GM18858 (cell line): ENCODE measurements around the gene GPX3.

ENCODE experiments used
- ATAC-seq: cut with Tn5 transposase; IDR thresholded peaks from one replicate; pipeline ENCODE4 v1.9.1; 2021; ENCODE audit not compliant: unreplicated experiment

Gene GPX3

DNA sequence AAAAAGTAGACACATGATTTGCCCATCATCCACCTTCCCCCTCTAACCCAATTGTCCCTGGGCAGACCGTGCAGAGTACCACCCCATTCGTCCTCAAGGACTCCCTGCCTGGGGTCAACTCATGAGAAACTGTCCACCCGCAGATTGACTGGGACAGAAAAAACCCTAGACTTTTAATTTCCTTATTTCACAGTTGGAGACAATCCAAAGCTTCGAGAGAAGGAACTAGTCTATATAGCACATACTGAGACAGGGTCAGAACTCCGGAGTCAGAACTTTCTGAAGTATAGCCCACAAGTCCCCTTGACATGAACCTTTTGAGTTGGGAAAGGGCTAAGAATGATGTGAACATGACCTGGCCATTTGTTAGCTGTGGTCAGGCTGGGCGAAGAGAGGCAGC lies 7.5 kb upstream of the GPX3 start:
- ATAC-seq: no peak

DNA sequence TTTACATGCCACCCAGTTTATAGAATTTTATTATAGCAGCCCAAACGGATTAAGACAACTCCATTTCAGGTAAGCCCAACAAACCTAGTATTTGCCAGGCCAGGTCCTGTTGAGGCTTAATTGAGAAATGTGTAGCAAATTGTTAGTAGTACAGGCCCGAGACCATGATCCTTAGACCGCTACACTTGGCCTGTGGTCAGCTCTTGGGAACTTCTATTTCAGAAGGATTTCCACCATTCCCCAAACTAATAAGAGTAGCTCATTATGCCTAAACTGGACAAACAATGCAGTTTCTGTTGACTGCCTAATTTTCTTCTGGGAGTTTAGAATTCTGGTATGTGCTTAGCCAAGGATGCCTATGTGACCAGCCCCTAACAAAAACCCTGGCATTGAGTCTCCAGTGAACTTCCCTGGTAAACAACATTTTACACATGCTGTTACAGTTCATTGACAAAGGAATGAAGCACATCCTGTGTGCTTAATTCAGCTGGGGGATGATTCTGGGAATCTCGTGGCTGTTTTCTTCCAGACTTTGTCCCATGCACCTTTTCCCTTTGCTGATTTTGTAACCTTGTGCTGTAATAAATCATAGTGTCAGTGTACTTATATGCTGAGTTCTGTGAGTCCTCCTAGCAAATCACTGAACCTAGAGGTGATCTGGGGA lies 5.6 kb upstream of the GPX3 start:
- ATAC-seq: no peak

DNA sequence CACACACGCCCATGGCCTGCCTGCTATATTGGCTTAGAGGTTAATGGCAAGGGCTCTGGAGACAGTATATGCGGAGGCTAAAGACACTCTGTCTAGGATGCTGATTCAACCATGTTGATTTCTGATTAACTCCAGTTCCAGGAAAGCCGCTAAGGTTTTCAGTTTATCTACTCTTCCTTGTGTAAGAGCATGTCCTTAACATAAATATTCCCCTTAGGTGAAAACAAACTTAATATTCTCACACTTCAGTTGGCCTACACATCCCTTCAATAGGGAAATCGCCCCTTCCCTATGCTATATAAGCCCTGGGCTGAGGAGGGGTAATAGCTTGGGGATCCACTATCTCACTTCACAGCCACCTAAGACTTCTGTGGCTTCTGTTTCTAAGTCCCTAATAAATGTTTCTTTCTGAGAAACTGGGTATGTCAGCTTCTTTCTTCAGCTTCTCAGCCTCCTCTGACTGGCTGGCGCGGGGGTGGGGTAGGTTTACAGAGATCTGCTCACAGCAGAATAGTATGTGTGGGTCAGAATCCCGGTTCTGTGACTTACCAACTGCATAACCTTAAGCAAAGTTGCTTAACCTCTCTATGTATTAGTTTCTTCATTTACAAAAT lies 4.3 kb upstream of the GPX3 start:
- no peak for ATAC-seq

DNA sequence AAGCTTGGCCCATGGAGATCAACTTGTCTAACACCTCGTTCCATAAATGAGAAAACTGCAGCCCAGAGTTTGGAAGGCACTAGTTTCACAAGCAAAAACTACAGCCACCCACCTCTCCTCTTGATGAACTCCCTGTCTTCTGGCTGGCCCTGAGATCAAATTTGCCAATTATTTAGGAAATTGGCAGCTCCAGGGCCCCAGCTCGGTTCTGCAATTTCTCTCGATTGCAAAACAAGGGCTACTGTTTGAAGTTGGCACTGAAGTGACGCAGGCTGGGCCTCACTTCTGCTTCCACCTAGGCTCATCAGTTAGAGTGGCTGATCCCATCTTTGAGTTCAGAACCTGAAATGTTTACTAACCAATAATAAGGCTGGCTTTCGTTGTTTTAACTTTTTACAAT lies 3.7 kb upstream of the GPX3 start:
- ATAC-seq: no peak

DNA sequence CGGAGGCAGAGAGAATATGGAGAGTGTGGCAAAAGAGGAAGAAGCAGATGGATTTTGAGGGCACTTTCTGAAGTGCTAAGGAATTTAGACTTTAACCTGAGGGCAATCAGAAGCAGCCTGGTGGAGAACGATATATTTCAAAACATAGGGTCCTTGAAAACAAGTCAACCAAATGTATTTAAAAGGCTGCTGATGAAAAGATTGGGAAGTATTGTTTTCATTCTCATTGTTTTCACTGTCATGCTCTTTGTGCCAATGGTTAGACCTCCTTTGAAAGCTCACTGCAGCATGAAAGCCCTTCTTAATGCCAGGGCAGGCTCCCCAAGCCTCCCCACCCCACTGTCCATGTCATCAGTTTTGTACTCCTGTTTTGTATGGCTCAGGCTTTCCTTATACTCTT lies 2.5 kb upstream of the GPX3 start:
- ATAC-seq: no peak

DNA sequence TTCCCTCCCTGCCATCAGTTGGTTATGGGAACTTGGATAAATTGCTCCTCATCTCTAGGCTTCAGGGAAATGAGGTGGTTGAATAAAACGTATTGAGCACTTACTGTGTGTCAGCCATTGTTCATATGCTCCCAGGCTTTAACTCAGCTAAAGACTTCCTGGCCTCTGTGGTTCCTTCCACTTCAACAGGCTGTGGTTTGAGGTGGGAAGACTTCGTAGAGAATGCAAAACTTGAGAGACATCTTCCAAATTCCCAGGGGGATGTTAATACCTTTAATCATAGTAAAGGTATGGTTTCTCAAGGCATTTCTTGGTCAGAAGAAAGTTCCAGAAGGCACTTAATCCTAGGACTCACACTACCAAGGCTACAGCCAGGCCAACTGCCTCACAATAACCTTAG lies 1.5 kb upstream of the GPX3 start:
- ATAC-seq: no peak

DNA sequence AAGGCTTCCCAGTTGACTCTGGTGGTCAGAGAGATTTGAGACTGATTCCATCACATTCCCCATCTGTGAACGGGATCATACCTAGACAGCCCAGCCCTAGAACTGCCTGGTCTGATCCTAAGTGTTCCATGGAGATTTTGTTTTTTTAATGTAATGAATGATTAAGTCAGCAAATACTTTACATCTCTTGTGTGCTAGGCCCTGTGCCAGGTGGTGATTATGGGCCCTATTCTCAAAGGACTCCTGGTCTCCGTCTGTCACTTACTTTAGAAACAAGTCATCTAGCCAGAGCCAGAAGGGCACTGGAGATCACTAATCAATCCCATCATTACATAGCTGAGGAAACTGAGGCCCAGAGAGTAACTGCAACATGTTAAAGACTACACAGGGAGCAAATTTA lies 1.1 kb upstream of the GPX3 start:
- ATAC-seq: no peak

DNA sequence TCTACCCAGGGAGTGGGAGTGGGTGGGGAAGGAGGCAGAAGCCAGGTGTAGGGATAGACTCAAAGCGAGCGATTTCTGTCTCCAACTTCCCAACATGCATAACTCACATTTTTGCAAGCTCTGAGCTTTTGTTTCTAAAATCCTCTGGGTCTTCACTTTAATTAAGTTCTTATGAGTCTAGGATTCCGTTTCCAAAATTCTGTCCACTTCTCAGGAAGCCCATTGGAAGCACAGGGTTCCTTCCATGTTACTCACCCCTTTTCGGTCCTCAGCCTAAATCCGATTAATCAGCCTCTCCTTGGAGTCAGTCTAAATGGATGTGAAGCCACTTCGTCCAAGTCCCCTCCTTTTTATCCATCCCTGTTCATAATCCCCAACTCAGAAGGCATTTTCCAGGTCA lies 1.4 kb downstream of the GPX3 start:
- ATAC-seq: no peak

DNA sequence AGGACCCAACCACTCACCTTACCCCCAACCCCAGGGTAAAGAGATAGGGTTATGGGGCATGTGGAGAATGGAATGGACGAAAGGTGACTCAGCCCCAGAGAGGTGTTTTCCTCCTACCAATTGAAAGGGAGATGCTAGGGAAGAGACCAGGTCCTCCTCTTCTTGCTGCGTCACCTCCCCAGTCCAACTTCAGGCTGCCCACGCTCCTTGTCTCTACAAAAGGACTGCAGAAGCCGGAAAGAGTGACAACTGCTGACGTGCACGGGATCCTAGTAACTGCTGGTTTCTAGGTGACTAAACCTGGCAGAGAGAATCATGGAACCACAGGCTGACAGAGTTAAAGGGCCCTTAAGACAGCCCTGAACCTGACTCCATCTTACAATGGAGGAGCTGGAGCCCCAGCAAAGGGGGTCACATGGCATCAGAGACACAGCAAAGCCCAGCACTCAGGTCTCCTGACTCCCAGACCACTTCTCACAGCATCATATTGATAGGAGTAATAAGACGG lies 2.2 kb downstream of the GPX3 start:
- ATAC-seq: no peak

DNA sequence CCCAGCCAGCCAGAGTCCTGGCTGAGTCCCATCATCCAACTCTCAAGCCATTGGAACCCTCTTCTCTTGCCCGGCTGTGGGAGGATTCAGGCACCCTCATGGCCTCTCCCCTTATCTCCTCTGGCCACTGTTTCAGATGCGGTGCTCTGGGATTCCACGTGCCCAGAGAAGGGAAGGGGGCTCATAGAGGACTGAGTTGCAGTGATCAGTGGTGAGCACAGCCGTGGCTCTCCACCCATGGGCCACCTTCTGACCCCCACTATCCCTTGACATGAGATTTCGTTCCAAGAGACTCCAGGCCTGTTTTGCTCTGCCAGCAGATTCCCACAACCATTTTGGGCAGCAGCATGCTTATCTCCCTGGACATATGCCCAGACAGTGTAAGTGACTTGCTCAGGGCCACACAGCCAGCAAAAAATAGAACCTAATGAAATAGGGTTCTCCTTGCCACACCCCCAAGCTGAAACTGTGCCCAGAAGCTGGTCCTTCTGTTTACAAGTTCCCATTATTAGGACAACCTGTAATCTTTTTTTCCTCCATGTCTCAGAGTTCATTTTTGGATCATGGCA lies 2.7 kb downstream of the GPX3 start:
- ATAC-seq: no peak

DNA sequence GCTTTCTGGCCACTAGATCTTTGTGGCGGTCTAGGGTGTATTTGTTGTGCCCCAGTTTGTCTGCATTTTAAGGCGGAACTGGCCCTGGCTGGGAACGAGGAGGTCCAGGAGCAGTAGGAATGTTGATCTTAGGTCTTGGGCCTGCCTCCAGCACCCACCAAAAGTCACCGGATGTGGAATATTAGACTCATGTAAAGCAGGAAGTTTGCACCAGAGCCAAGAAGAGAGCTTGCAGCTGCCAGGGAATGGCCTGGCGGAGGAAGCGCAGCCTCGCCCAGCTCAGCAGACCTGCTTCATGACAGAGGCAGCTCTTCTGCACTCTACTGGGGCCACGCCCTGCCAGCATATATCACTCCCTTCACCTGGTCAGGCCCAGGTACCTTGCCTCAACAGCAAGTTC lies 3.3 kb downstream of the GPX3 start:
- ATAC-seq: no peak

DNA sequence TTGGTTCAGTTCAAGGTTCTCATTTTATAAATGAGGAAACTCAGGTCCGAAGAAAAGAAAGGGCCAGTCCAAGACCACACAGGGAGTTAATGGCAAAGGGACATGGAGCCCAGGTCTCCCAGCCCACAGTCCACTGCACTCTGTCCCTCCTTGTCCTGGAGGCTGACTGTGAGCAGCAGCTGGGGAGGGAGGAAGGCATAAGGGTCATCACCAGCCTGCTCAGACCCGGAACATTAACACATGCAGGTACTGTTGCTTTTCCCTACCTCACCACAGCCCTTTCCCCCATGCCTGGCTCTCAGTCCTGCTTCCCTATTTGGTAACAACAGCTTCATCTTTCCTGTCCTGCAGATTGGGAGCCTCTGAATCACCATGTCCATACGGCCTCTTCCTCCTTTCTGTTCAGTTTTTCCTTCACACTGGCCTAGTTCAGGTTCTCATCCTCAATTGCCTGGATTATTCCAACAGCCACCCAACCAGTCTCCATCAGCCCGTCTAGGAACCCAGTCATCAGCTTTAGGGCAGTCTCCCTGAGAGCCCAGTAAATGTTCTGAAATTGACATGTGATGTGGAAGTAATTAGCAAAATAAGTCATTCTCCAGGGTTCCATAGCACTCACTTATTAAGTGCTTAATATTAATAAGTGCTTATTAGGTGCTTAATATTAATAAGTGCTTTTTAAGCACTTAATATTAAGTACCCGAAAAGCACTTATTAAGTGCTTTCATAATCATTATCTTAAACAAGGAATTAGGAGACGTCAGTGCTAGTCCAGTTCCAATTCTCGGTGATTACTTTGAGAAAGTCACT lies 4.3 kb downstream of the GPX3 start:
- no peak for ATAC-seq

DNA sequence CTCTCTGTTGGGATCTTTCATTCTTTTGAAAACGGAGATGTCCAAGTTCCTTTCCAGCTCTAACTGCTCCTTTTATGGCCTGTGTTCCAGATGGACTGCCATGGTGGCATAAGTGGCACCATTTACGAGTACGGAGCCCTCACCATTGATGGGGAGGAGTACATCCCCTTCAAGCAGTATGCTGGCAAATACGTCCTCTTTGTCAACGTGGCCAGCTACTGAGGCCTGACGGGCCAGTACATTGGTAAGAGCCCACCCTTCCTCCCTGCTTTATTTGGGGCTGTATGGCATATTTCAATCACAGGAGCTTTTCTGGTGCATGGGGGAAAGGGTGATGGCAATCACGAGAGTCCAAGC lies 4.8 kb downstream of the GPX3 start:
- no peak for ATAC-seq

DNA sequence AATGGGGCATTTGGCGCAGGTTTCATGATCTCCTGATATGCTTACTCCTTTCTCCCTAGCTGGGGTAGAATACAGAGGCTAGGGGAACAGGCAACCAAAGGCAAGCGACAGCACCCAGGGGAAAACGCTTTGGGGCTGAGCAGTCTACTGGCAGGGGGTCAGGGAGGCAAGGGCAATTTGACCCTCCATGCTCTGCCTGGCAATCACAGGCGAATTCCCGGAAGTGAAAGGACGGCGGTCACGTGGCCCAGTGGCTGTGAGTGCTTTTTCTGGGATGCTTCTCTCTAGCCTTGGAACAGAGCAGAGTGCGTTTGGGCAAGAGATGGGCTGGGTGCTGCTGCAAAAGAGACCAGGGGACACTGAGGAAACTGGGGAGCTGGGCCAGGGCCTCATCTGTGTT lies 5.7 kb downstream of the GPX3 start:
- ATAC-seq: no peak

DNA sequence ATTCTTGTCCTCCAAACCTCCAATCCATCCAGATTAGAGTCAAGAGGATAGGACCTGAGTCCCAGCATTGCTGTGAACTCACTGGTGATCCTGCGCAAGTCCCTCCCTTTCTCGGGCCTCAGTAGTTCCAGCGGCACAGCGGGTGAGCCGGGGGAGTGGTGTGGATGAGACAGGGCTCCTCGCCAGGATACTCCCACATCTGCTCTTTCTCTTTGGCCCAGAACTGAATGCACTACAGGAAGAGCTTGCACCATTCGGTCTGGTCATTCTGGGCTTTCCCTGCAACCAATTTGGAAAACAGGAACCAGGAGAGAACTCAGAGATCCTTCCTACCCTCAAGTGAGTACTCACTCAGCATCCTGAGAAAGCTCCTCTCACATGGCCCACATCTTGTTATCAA lies 6.3 kb downstream of the GPX3 start:
- ATAC-seq: no peak

DNA sequence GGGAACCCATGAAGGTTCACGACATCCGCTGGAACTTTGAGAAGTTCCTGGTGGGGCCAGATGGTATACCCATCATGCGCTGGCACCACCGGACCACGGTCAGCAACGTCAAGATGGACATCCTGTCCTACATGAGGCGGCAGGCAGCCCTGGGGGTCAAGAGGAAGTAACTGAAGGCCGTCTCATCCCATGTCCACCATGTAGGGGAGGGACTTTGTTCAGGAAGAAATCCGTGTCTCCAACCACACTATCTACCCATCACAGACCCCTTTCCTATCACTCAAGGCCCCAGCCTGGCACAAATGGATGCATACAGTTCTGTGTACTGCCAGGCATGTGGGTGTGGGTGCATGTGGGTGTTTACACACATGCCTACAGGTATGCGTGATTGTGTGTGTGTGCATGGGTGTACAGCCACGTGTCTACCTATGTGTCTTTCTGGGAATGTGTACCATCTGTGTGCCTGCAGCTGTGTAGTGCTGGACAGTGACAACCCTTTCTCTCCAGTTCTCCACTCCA lies 7.6 kb downstream of the GPX3 start:
- no peak for ATAC-seq

DNA sequence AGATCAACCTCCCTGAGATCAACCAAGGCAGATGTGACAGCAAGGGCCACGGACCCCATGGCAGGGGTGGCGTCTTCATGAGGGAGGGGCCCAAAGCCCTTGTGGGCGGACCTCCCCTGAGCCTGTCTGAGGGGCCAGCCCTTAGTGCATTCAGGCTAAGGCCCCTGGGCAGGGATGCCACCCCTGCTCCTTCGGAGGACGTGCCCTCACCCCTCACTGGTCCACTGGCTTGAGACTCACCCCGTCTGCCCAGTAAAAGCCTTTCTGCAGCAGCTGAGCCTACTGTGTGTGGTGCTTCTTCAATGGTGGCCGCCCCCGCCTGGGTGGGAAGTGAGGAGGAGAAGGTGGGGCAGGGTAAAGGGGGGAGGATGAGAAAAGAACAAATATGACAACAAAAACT lies 8.3 kb downstream of the GPX3 start:
- ATAC-seq: no peak

DNA sequence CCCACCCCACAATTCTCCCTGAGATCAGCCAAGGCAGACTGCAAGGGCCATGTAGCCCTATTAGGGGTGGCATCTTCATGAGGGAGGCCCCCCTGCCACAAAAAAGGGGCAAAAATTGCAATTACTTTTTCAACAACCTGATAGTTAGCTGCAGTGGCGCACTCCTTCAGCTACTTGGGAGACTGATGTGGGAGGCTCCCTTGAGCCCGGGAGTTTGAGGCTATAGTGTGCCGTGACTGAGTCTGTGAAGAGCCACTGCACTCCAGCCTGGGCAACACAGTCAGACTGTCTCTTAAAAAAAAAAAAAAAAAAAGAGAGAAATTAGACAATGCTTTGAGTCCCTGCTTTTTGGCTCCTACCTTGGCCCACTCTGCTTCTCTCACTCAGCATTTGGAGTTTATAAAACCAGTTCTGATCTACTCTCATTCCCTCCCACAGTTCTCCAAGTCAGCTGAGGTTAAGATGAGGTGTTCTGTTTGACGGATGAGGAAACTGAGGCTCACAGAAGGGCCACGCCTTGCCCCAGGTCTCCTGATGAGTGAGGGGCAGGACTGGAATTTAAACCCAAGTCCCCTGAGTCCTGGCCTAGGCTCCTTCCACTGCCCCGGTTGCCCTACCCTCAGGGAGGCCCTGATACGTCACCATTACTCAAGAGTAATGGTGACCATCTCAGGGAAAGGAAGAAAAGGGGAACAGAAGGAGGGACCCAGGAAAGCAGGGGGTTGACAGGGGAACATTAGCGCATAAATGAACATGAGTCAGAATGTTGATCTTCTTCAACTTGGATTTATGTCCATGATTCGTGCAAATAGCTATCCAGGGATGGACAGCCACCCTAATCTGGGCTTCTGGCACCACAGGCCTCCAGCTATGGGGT lies 9.0 kb downstream of the GPX3 start:
- ATAC-seq: no peak

DNA sequence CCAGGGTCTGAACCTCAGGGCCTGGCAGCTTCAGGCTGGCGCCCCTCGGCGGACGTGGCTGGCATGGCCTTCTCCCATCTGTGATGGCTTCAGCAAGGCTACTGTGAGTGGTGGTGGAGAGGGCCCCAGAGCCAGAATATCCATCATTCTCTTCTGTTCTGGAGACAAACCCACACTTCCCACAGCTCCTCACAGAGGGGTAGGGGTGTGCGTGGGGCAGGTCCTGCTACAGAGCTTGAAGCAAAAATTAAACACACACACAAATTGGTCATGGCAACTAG lies 9.6 kb downstream of the GPX3 start:
- no peak for ATAC-seq

DNA sequence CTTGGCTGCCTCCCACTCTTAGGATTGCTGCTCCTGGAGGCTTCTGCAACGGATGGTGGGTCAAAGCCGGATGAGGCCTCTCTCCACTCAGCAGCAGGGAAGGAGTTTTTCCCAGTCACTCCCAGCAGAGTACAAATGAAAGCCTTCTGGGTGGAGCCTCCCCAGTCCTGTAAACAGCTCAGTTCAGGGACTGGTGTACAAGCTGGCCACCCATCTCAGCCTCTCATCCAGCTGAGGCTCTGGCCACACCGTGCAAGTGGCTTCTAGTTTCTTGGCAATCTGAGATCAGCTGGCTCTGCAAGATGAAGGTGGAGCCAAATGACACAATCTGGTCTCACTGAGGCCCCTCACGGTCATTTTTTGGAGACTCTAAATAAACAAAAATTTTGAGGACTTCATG lies 10.0 kb downstream of the GPX3 start:
- ATAC-seq: no peak

DNA sequence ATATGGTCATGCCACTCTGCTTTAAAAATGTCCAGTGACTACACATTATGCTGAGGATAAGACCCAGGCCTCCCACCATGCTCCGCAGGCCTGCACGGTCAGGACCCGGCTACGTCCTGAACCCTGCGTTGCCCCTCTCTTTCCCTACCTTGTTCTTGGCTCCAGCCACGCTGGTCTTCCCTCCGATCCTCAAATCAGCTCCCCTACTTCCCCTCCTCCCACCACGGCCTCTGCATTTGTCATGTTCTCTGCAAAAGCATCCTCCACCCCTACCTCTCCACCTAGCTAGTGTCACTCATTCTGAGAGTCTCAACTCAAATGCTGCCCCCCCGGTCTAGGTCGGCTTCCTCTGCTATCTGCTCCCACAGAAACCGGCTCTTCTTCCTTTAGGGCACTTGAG lies 11.2 kb downstream of the GPX3 start:
- ATAC-seq: no peak
